Kidney (tissue), 14 donors: ENCODE results near the gene IQSEC1. TPM values are rescaled to one million over a fixed set of nuclear protein-coding genes. Genes with fewer than 3 reads are reported as not detected.

Source experiments
- DNase-seq, 5 donors: peaks; one replicate each; pipeline ENCODE4 v3.0.0-alpha.2; 2013 to 2020
- FAIRE-seq: peaks from 2 replicates; lab custom pipeline; 2012; peaks lifted over from hg19 to GRCh38; lab: Jason Lieb, UNC
- H3K27ac ChIP-seq, 2 donors: one replicate each; pipeline ENCODE4 v1.7.0; 2013; ENCODE audit warnings: low read depth in 2 of 2, low read length in 2 of 2, inconsistent platforms in 1 of 2
- H3K27me3 ChIP-seq: one replicate; pipeline ENCODE4 v1.7.1; 2013; ENCODE audit warnings: low read length, inconsistent platforms; ENCODE audit not compliant: control insufficient read depth, insufficient read depth
- H3K36me3 ChIP-seq, 3 donors: one replicate each; pipeline versions ENCODE4 v1.7.0 to v1.7.1; 2013; ENCODE audit warnings: low read length in 3 of 3, control low read depth in 1 of 3, inconsistent platforms in 1 of 3; ENCODE audit not compliant: insufficient read depth in 3 of 3, control insufficient read depth in 2 of 3
- H3K4me1 ChIP-seq, 3 donors: one replicate each; pipeline versions ENCODE4 v1.7.0 to v1.7.1; 2013; ENCODE audit warnings: low read length in 3 of 3, inconsistent platforms in 1 of 3, low read depth in 1 of 3; ENCODE audit not compliant: control insufficient read depth in 2 of 3, insufficient read depth in 2 of 3
- H3K4me3 ChIP-seq, 3 donors: one replicate each; pipeline versions ENCODE4 v1.7.0 to v1.8.1; 2013; ENCODE audit warnings: low read length in 3 of 3, control low read depth in 1 of 3, inconsistent platforms in 1 of 3
- H3K9ac ChIP-seq, 3 donors: one replicate each; pipeline versions ENCODE4 v1.7.0 to v1.7.1; 2013; ENCODE audit warnings: low read length in 3 of 3, control low read depth in 1 of 3, inconsistent platforms in 1 of 3
- H3K9me3 ChIP-seq, 3 donors: one replicate each; pipeline versions ENCODE4 v1.7.0 to v1.7.1; 2013; ENCODE audit warnings: low read length in 3 of 3, control low read depth in 1 of 3, inconsistent platforms in 1 of 3; ENCODE audit not compliant: control insufficient read depth in 2 of 3, insufficient read depth in 1 of 3
- intact Hi-C: fragments of 100-400 bp; cut with DNase I; formaldehyde crosslinking; loops from one replicate; pipeline ENCODE4 v1.11.1; 2022
- polyA plus RNA-seq: library from polyadenylated mRNA; stranded (reverse); fragments of 350-450 nt; fragmentation: Illumina TruSeq; extraction: RNeasy Lipid Tissue Mini Kit (QIAGEN cat#74804); gene quantifications from one replicate; pipeline ENCODE4 v1.2.3, GENCODE V29; 2014; ENCODE audit warnings: low read depth, low replicate concordance; ENCODE audit not compliant: insufficient read depth
- total RNA-seq: library from RNA; stranded (reverse); fragmentation: NEBNext Ultra II Directional; extraction: Animal tissue kit (Norgen Biotek cat#: 25700); gene quantifications from one replicate; pipeline ENCODE4 v1.2.1, GENCODE V29; 2021
- TF ChIP-seq, protein P1 (sequence below): IDR thresholded peaks from 3 replicates; pipeline ENCODE4 v1.5.1; 2012; ENCODE audit warnings: mild to moderate bottlenecking, moderate library complexity, borderline replicate concordance; ENCODE audit not compliant: insufficient read depth; ENCODE audit errors: extremely low read depth
- donor health status: control.
- donor health status: control.
- donor health status: control.
- donor health status: control.
- donor health status: control.
- donor health status: DM: yes; HTN: yes; CAD: no.
- donor health status: Normal renal cell carcinoma (clear cell type).

Gene IQSEC1
- total and polyA plus RNA-seq, 2 donors from 2014 or later: 15.1 to 45.7 TPM

DNA sequence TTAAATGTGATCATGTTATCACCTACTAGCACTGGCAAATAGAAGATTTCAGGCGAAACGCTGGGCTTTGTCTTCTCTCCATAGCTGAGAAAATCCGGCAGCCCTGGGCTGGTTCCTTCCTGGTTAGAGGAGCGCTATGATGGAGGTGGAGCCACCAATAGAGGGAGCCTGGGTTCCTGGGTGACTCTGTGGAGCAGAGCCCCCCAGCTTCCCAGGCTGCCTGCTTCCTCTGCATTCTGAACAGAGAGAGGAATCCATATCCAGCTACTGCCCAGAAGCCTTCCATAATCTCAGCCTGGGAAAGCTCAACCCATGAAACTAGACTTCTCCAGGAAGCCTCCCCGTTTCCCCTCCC, 32.6 kb upstream of the IQSEC1 start:
- DNase-seq (peak in 1 of 5 donors; percentile 28), FAIRE-seq (no peak)
- no peaks in the 10 kb centered on the region for H3K9me3 ChIP-seq
- TF ChIP-seq, protein P1, sequence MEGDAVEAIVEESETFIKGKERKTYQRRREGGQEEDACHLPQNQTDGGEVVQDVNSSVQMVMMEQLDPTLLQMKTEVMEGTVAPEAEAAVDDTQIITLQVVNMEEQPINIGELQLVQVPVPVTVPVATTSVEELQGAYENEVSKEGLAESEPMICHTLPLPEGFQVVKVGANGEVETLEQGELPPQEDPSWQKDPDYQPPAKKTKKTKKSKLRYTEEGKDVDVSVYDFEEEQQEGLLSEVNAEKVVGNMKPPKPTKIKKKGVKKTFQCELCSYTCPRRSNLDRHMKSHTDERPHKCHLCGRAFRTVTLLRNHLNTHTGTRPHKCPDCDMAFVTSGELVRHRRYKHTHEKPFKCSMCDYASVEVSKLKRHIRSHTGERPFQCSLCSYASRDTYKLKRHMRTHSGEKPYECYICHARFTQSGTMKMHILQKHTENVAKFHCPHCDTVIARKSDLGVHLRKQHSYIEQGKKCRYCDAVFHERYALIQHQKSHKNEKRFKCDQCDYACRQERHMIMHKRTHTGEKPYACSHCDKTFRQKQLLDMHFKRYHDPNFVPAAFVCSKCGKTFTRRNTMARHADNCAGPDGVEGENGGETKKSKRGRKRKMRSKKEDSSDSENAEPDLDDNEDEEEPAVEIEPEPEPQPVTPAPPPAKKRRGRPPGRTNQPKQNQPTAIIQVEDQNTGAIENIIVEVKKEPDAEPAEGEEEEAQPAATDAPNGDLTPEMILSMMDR: no peak
- intact Hi-C loops: no loop called here
- H3K27me3 ChIP-seq: no peaks in the 10 kb centered on the region
- H3K9ac ChIP-seq: no peak overlapping the region
- H3K27ac ChIP-seq: no peak overlapping the region
- no peaks in the 10 kb centered on the region for H3K36me3 ChIP-seq
- peaks cover 0 to 5% (median under 1%) of the 10 kb centered on the region in 3 donors for H3K4me1 ChIP-seq
- H3K4me3 ChIP-seq: no peak overlapping the region

DNA sequence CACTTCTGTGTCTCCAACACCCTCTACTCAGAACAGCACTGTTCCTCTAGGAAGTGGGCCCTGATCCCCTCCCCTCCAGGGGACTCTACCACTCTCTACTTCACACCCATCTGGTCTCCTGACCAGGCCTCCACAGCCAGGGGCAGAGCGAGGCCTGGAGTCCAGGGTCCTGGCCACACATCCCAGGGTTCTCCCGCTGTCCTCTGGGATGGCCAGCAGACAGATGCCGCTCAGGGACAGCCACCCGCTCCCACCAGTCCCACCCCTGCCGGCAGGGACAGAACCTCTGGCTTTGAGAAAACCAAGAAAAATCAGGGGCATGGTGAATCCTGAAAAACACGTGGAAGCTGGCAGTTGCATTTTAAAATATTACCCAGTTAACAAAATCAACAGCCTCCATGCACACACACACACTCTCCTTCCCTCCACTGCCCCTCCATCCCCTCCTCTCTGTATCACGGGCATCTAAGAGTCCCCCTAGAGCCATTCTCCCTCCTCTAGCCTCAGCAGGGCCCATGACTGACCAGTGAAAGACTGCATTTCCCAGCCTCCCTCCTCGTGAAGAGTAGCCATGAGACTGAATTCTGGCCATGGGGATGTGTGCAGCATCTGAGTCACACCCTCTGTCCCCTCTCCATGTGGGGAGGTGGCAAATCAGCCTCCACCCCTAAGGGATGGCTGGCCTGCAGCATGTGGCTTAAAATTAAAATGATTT, 32.1 kb upstream of the IQSEC1 start:
- H3K9me3 ChIP-seq: no peaks in the 10 kb centered on the region
- FAIRE-seq (no peak), DNase-seq (peak in 1 of 5 donors; percentile 43)
- H3K4me3 ChIP-seq: no peak overlapping the region
- H3K4me1 ChIP-seq: no peaks in the 10 kb centered on the region
- H3K36me3 ChIP-seq: no peaks in the 10 kb centered on the region
- TF ChIP-seq, protein P1: no peak
- no peak overlapping the region for H3K9ac ChIP-seq
- no peak overlapping the region for H3K27ac ChIP-seq
- no peaks in the 10 kb centered on the region for H3K27me3 ChIP-seq
- intact Hi-C loops: no loop called here

DNA sequence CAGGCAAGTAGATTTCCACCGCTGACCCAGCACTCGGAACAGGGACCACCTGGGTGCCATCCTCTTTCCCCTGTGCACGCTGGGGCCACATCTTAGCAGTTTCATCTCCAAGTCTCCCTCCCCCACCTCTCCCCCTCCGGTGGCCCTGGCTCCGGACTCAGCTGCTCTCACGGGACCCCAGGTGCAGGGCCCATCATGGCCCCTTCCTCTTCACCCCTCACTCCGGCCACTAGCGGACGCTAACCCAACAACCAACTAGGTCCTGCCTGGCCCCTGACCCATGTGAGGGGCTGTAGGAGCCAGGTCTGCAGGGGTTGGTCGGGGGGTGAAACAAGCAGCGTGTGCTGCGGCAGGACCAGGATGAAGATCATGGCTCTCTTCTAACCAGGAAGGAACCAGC, 31.3 kb upstream of the IQSEC1 start:
- no peak for FAIRE-seq
- TF ChIP-seq, protein P1: no peak

More for the DNA sequence above, 31.3 kb upstream of the IQSEC1 start:
- Histone ChIP-seq H3K9ac (no peak overlapping the region), H3K36me3 (no peaks in the 10 kb centered on the region), H3K9me3 (no peaks in the 10 kb centered on the region), H3K27me3 (no peaks in the 10 kb centered on the region), H3K4me1 (no peaks in the 10 kb centered on the region), H3K27ac (no peak overlapping the region), H3K4me3 (no peak overlapping the region)
- DNase-seq: peak in 1 of 5 donors; percentile 61
- intact Hi-C loops: no loop called here
